GM12873 (cell line): ENCODE data around the gene KIF26A.

Experiments
- TF ChIP-seq, protein P1 (sequence below): IDR thresholded peaks from 2 replicates; pipeline ENCODE4 v1.5.1; 2012; ENCODE audit warnings: low read depth, mild to moderate bottlenecking, moderate library complexity, low read length, control low read depth; ENCODE audit not compliant: insufficient read depth; ENCODE audit errors: missing control alignments

Gene KIF26A

DNA sequence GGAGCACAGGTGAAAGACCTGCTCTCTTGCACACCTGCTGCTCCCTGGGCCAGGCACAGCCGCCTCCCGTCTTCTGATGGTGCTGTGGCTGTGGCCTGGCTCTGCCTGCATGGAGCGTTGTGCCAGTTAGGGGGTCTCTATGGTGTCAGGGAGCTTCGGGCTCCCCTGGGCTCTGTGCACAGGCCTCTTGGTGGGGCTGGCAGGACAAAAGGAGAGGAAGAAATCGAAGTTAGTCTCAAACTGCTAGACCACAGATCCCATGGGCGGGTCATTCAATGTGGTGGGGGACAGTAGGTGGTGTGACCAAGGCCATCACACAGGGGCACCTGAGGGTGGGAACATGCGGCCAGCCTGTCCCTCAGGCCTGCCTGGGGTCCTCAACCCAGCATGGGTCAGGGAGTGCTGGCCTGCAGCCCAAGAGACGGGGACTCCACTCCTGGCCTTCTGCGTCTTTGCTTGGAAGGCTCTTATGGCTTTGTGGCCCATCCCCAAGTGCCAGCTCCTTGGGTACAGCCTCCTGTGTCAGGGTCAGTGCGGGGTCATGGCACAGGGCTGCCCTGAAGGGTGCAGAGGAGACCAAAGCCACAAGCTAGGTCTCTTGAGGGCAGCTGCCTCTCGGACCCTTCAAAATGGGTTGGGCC is 84.1 kb downstream of the KIF26A start:
- TF ChIP-seq, protein P1, sequence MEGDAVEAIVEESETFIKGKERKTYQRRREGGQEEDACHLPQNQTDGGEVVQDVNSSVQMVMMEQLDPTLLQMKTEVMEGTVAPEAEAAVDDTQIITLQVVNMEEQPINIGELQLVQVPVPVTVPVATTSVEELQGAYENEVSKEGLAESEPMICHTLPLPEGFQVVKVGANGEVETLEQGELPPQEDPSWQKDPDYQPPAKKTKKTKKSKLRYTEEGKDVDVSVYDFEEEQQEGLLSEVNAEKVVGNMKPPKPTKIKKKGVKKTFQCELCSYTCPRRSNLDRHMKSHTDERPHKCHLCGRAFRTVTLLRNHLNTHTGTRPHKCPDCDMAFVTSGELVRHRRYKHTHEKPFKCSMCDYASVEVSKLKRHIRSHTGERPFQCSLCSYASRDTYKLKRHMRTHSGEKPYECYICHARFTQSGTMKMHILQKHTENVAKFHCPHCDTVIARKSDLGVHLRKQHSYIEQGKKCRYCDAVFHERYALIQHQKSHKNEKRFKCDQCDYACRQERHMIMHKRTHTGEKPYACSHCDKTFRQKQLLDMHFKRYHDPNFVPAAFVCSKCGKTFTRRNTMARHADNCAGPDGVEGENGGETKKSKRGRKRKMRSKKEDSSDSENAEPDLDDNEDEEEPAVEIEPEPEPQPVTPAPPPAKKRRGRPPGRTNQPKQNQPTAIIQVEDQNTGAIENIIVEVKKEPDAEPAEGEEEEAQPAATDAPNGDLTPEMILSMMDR = no peak

DNA sequence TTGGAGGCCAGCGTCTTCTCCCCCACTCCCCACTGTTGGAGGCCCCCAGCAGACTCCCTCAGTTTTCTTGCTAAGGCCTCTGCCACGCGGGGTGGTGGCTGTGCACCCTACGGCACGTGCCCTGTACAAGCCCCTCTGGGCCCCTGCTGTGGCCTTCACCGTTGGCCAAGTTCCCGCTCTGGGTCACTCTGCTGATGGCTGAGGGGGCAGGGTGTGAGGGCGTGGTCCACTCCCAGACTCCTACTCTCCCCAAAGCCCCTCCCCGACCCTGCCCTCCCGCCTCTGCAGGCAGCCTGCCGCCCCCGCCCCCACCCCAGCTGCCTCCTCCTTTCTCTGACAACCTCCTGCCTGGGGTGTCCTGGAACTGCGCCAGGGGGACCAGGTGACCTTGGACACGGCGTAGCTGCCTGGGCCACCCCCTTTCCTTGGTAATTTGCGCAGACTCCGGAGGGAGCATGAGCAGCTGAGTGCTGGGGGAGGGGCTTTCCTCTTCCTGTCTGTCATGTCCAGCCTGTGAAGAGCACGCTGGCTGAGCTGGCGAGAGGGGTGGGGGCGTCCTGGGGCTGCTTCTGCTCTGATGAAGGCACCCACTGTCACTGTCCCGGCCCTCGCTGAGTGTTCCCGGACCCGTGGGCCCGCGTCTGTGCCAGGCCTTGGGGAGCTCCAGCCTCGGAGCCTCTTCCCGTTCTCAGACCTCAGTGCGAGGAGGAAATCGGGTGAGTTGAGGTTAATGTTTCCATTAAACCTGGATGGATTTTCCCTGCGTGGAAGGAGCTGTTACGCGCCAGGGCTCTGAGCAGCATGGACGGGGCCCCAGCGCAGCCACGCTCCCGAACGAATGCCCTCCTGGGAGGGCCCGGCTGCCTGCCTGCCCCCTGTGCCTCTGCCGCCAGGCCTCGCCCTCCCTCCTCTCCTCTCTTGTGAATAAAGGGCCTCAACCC is 85.0 kb downstream of the KIF26A start:
- TF ChIP-seq, protein P1 = no peak

DNA sequence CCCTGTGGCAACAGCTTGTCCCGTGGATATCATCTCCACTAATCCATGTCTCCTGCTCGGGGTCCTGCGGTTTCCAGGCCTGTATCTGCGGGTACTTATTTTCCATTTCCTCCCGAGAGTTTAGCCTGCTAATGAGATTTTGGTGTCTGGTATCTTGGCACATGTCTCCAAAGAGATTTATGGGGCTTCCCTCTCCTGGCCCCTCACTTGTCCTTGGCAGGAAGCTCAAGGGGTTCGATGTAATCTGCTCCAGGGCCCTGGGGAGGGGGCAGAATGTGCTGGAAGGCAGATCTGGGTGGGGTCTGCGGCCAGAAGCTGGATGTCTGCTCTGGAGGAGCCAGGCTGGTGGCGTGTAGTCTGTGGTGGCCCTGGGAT is 85.7 kb downstream of the KIF26A start:
- TF ChIP-seq, protein P1 = no peak

DNA sequence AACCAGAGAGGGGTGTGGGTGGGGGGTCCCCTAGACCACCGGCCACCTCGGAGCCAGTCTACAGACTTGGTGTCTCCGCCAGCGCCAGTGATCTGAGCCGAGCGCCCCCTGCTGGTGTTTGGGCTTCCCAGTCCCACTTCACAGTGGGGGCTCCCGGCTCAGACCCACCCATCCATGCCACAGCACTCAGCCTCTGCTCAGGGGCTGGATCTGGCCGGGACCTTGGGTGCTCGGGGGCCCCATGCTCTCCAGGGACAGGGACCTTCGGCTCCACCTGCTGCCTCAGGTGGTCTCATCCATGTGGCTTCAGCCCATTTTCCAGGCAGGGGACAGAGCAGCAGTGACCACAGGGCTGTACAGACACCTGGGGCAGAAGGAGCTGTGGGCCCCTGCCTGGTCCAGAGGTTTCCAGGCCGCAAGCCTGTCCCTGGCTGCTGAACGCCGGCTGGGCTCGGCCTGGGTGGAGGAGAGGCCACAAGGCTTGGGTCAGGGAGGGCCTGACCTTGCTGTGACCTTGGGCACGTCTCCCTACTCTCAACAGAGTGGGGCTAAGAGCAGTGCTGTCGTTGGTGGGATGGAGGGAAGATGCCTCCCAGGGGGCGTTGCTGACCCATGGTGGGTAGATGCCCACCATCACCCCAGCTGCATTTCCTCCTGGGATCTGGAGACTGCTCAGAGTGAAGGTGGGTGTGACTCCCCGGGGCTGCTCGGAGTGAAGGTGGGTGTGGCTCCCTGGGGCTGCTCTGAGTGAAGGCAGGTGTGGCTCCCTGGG is 86.3 kb downstream of the KIF26A start:
- TF ChIP-seq, protein P1 = peak; percentile 56

DNA sequence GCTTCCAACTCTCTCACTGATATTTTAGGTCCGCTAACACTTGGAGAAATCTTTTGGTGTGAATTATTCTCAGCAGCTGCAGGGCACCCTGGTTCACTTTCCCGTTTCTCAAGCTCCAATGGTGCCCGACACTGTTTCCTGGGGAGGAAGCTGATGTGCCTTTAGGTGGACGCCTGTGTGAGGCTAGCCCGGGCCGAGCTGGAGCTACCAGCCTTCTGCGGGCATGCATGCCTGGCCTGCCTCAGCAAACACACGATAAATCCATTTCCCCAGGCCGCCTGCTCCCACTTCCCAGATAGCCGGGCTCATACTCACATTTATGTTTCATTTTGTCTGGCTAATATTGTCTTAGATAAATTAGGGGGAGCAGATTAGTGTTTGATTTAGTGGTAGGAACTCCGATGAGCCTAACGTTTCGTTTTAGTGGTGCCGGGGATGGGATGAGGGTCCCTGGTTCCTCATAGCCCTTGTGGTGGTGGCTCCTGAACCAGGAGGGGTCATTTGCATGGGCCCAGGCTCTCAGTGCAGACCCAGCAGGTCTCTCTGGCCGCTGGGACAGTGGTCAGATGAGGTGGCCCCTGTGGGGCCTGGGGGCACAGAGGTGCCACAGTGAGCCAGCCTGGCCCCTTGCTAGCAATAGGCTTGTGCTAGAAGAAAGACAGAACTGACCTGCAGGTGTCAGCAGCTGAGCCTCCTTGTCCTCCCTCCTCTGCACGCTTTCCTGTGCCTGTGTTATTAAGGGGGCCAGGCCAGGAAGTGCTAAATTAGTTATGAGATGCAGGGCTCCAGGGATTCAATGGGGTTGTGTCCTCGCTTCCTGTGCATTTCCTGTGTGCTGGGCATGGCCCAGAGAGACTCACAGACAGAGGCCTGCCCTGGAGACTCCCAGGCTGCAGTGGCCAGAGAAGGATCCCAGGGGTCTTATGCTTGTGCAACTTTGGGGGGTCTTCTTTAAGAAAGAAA is 88.3 kb downstream of the KIF26A start:
- TF ChIP-seq, protein P1 = no peak

- TF ChIP-seq, protein P1 = no peak
These were observed 89.4 kb downstream of the KIF26A start for GRCh38 chr14:104227806-104228205.
